ENCODE measurements around the gene TBX6. TPM values are rescaled to one million over a fixed set of nuclear protein-coding genes. Genes with fewer than 3 reads are reported as not detected.
"Not testable (repeated sequence)": the region's sequence is repeated elsewhere in the genome, so short reads cannot be mapped to it uniquely, and the experiment has no call there.

The TBX6 gene
- total RNA-seq, 1 donor from 2014 or later: 0.55 TPM

DNA sequence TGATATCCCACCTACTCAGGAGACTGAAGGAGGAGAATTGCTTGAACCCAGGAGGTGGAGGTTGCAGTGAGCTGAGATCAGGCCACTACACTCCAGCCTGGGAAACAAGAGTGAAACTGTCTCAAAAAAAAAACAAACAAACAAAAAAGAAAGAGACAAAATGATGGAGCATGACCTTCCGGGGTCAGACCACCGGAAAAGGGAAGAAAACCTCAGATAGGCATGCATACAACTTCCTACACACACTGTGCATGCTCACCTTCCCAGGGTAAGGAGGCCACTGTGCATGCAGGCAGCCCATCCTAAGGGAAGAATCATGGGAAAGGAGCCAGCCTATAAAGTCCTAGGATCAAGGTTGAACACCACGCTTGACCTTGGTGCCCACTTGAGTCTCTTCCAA, 40.9 kb upstream of the TBX6 start:
- DNase-seq (ENCODE audit: low spot score): no peak
- TF ChIP-seq, protein P1, sequence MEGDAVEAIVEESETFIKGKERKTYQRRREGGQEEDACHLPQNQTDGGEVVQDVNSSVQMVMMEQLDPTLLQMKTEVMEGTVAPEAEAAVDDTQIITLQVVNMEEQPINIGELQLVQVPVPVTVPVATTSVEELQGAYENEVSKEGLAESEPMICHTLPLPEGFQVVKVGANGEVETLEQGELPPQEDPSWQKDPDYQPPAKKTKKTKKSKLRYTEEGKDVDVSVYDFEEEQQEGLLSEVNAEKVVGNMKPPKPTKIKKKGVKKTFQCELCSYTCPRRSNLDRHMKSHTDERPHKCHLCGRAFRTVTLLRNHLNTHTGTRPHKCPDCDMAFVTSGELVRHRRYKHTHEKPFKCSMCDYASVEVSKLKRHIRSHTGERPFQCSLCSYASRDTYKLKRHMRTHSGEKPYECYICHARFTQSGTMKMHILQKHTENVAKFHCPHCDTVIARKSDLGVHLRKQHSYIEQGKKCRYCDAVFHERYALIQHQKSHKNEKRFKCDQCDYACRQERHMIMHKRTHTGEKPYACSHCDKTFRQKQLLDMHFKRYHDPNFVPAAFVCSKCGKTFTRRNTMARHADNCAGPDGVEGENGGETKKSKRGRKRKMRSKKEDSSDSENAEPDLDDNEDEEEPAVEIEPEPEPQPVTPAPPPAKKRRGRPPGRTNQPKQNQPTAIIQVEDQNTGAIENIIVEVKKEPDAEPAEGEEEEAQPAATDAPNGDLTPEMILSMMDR (IDR thresholded peaks at IDR 0.05): no peak
- Mint-ChIP-seq H3K9me3 (ENCODE audit: low read depth) (no peaks in the 10 kb centered on the region), H3K27ac (ENCODE audit: unreplicated experiment) (no peak overlapping the region), H3K36me3 (ENCODE audit: low read depth) (no peaks in the 10 kb centered on the region), H3K27me3 (ENCODE audit: low read depth) (no peaks in the 10 kb centered on the region), H3K4me3 (ENCODE audit: unreplicated experiment) (no peak overlapping the region), H3K4me1 (ENCODE audit: low read depth) (no peaks in the 10 kb centered on the region)

DNA sequence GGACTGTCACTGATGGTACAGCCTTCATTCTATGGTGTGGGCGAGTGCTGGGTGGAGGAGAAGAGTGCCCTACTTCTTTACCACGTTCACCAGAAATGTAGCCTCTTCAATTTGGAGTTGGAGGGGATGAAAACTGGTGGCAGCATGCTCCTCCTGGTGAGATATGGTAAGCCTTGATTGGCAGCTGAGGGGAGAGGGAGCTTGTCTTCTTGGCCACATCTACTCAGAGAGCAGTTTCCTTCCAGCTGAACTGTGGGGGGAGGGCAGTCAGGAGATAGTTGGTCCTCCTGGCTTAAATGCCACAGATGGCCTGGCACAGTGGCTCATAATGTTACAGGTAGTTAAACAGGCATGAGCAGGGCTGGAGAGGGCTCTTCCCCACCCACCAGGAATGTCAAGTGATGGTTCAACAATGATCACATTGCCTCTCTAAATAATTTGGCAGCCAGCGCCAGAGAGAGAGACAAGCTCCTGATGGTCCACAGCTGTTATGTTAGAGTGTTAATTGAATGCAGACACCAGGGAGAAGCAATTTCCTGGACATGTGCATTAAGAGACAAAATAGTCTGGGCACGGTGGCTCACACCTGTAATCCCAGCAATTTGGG, 40.2 kb upstream of the TBX6 start:
- Mint-ChIP-seq H3K4me1 (ENCODE audit: low read depth) (no peaks in the 10 kb centered on the region), H3K9me3 (ENCODE audit: low read depth) (no peaks in the 10 kb centered on the region), H3K27ac (ENCODE audit: unreplicated experiment) (no peak overlapping the region), H3K27me3 (ENCODE audit: low read depth) (no peaks in the 10 kb centered on the region), H3K4me3 (ENCODE audit: unreplicated experiment) (no peak overlapping the region), H3K36me3 (ENCODE audit: low read depth) (no peaks in the 10 kb centered on the region)
- TF ChIP-seq, protein P1 (IDR thresholded peaks at IDR 0.05): no peak
- no peak for DNase-seq (ENCODE audit: low spot score)

DNA sequence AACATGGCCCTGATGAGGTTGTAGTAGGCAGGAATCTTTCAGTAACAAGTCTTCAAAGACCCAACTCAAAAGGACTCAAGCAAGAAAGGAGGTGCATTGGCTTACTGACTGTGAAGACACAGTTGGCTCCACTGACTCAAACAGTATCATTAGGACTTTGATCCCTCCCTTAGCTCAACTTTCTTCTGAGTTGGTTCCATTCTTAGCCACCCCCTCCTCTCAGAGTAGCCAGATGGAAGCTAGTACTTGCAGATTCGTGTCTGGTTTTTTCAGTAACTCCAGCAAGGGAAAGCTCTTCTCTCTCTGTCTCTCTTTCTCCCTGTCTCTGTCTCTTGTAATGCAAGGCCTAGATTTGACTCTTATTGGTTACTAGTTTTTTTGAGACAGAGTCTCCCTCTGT, 36.3 kb upstream of the TBX6 start:
- no peak overlapping the region for H3K27ac Mint-ChIP-seq (ENCODE audit: unreplicated experiment)

DNA sequence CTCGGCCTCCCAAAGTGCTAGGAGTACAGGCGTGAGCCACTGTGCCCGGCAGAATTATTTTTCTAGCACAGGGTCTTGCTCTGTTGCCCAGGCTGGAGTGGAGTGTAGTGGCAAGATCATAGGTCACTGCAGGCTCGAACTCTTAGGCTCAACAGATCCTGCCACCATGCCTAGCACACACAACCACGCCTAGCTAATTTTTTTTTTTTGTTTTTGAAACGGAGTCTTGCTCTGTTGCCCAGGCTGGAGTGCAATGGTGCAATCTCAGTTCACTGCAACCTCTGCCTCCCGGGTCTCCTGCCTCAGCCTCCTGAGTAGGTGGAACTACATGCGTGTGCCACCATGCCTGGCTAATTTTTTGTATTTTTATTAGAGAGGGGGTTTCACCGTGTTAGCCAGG, 34.0 kb upstream of the TBX6 start:
- H3K4me3 Mint-ChIP-seq (ENCODE audit: unreplicated experiment); H3K27me3 Mint-ChIP-seq (ENCODE audit: low read depth); H3K27ac Mint-ChIP-seq (ENCODE audit: unreplicated experiment); H3K9me3 Mint-ChIP-seq (ENCODE audit: low read depth); DNase-seq (ENCODE audit: low spot score); H3K36me3 Mint-ChIP-seq (ENCODE audit: low read depth): not testable (repeated sequence)
- peaks cover 24% of the 10 kb centered on the region for H3K4me1 Mint-ChIP-seq (ENCODE audit: low read depth)

More for the DNA sequence above, 36.3 kb upstream of the TBX6 start:
- TF ChIP-seq, protein P1 (IDR thresholded peaks at IDR 0.05): no peak
- no peak overlapping the region for H3K4me3 Mint-ChIP-seq (ENCODE audit: unreplicated experiment)
- no peaks in the 10 kb centered on the region for H3K36me3 Mint-ChIP-seq (ENCODE audit: low read depth)
- no peaks in the 10 kb centered on the region for H3K27me3 Mint-ChIP-seq (ENCODE audit: low read depth)
- no peaks in the 10 kb centered on the region for H3K9me3 Mint-ChIP-seq (ENCODE audit: low read depth)
- H3K4me1 Mint-ChIP-seq (ENCODE audit: low read depth): peaks cover 12% of the 10 kb centered on the region
- DNase-seq (ENCODE audit: low spot score): no peak

DNA sequence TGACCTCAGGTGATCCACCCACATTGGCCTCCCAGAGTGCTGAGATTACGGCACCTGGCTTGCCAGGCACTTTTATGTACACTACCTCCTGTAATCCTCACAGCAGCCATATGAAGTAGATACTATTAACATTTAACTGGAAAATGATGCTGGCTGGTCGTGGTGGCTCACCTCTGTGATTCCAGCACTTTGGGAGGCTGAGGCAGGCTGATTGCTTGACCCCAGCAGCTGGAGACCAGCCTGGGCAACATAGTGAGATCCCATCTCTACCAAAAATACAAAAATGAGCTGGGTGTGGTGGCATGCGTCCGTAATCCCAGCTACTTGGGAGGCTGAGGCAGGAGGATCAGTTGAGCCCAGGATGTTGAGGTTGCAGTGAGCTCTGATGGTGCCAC, 33.3 kb upstream of the TBX6 start:
- no peak overlapping the region for H3K4me3 Mint-ChIP-seq (ENCODE audit: unreplicated experiment)
- DNase-seq (ENCODE audit: low spot score): no peak
- peaks cover 24% of the 10 kb centered on the region for H3K4me1 Mint-ChIP-seq (ENCODE audit: low read depth)
- H3K27me3 Mint-ChIP-seq (ENCODE audit: low read depth): no peaks in the 10 kb centered on the region
- no peaks in the 10 kb centered on the region for H3K36me3 Mint-ChIP-seq (ENCODE audit: low read depth)
- no peak overlapping the region for H3K27ac Mint-ChIP-seq (ENCODE audit: unreplicated experiment)
- TF ChIP-seq, protein P1 (IDR thresholded peaks at IDR 0.05): no peak
- H3K9me3 Mint-ChIP-seq (ENCODE audit: low read depth): no peaks in the 10 kb centered on the region

DNA sequence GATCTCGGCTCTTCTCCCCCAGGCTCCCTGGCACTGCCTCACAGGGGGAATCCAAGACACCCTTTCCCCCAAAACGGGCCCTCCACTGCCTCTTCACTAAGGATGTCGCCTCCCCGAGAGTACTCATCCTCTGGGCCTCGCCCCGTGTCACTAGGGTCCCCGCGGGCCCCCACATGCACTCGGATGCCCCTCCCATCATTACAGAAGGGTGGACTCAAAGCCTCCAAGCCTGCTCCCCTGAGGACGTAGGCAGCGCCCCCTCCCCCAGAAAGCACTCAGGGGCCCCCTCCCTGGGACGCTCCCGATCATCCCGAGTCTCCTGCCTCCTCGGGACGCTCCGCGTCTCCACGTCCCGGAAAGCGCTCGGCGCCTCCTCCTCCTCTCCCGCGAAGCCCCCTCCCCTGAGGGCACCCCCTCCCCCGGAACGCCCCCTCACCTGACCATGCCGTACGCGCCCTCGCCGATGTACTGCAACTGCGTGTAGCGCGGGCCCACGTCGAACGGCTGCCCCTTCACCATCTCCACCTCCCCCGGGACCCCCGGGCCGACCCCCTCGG, 31.0 kb upstream of the TBX6 start:
- Mint-ChIP-seq H3K4me1 (ENCODE audit: low read depth) (peaks cover 24% of the 10 kb centered on the region), H3K27me3 (ENCODE audit: low read depth) (no peaks in the 10 kb centered on the region), H3K27ac (ENCODE audit: unreplicated experiment) (peak overlapping the region; percentile 57), H3K36me3 (ENCODE audit: low read depth) (peaks cover 7% of the 10 kb centered on the region), H3K9me3 (ENCODE audit: low read depth) (no peaks in the 10 kb centered on the region), H3K4me3 (ENCODE audit: unreplicated experiment) (peak overlapping the region; percentile 87)
- no peak for DNase-seq (ENCODE audit: low spot score)
- TF ChIP-seq, protein P1 (IDR thresholded peaks at IDR 0.05): no peak
